ENCODE data around the gene FSTL3. TPM values are rescaled to one million over a fixed set of nuclear protein-coding genes. Genes with fewer than 3 reads are reported as not detected.
A peak's percentile ranks its signal among the peaks of the same experiment; 100 is the strongest.

FSTL3 gene
- total and polyA plus RNA-seq, 8 donors, result 7.6 to 145 (median 11.5) TPM

GRCh38 chr19:652467-653389 lies 23.5 kb upstream of the FSTL3 start:
- DNase-seq, result no peak
- ATAC-seq, result no peak
- Histone ChIP-seq H3K36me3 (peaks cover 0 to 88% of the 10 kb centered on the region in 2 donors), H3K9me3 (no peaks in the 10 kb centered on the region), H3K27me3 (no peaks in the 10 kb centered on the region), H3K4me1 (peaks cover 0 to 2% of the 10 kb centered on the region in 2 donors), H3K27ac (no peak overlapping the region), H3K4me3 (no peak overlapping the region)
- intact Hi-C loops (cut with DNase I), result no loop called here
- TF ChIP-seq CTCF (IDR thresholded peaks at IDR 0.05), result no peak

DNA sequence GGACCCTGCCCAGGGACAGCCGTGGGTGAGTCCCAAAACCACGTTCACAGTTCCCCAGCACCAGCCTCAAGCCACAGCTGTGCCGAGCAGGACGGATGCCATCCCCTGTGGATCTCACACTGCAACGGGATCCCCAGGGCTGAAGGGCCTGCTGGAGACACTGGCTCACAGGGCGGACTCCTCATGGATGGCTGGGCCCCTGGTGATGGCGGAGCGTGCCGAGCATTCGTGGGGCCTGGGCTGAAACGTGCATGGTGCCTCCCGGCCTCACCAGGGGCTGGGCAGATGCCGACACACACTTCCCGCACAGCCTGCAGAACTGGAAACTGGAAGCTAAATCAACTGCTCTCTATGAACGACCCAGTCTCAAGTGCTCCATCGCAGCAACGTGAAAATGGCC lies 22.8 kb upstream of the FSTL3 start:
- peaks cover 0 to 9% of the 10 kb centered on the region in 2 donors for H3K4me1 ChIP-seq
- no peaks in the 10 kb centered on the region for H3K9me3 ChIP-seq
- no peak for TF ChIP-seq CTCF (IDR thresholded peaks at IDR 0.05)
- H3K27ac ChIP-seq, result no peak overlapping the region
- no peak for ATAC-seq
- peaks cover 0 to 88% of the 10 kb centered on the region in 2 donors for H3K36me3 ChIP-seq
- intact Hi-C loops (cut with DNase I), result no loop called here
- no peak overlapping the region for H3K4me3 ChIP-seq
- no peak for DNase-seq
- no peaks in the 10 kb centered on the region for H3K27me3 ChIP-seq

GRCh38 chr19:655691-656090 lies 20.5 kb upstream of the FSTL3 start:
- Histone ChIP-seq H3K9me3 (no peaks in the 10 kb centered on the region), H3K4me1 (peaks cover 8 to 31% of the 10 kb centered on the region in 2 donors), H3K27me3 (no peaks in the 10 kb centered on the region), H3K4me3 (no peak overlapping the region), H3K36me3 (peaks cover 0 to 72% of the 10 kb centered on the region in 2 donors), H3K27ac (no peak overlapping the region)
- no peak for TF ChIP-seq CTCF (IDR thresholded peaks at IDR 0.05)
- intact Hi-C loops (cut with DNase I), result no loop called here
- DNase-seq, result peak in 1 of 4 donors; percentile 64
- ATAC-seq, result no peak

DNA sequence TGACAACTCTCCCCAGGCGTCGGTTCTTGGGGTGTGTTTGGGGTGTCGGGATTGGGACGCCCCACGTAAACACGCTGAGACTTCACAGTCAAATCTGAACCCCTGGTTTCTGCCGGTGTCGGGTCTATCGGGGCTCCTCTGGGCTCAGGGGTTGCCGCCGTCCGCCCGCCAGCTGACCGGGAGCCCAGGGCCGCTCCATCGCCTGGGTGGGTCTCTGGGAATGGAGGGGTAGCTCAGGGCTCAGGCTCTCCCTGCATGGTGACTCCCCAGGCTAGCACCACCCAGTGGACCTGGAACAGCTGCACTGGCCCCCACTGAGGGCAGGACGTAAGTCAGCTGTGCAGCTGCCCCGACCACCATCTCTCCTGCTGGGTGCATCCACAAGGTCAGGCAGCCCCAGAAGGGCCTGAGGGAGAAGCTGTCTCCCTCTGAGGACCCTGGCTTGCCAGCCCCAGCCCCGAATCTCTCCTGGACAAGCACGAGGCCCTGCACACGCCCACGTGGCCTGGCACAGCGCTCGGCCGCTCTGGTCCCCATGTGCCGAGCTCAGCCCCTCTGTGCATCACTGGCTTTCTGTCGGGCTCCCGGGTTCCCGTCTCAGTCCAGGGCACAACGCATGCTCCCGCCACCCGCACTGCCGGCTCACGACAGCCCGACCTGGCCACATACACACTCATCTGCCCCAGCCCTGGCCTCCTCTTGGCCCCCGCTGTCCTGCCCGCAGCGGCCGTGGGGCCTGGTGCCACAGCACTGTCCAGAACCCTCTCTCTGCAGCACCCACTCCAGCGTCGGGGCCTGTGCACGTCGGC lies 19.2 kb upstream of the FSTL3 start:
- no peak for TF ChIP-seq CTCF (IDR thresholded peaks at IDR 0.05)
- peaks cover 0 to 59% of the 10 kb centered on the region in 2 donors for H3K36me3 ChIP-seq
- H3K27ac ChIP-seq, result no peak overlapping the region
- H3K4me1 ChIP-seq, result peaks cover 21 to 44% of the 10 kb centered on the region in 2 donors
- H3K4me3 ChIP-seq, result no peak overlapping the region
- intact Hi-C loops (cut with DNase I), result no loop called here
- H3K9me3 ChIP-seq, result no peaks in the 10 kb centered on the region
- no peaks in the 10 kb centered on the region for H3K27me3 ChIP-seq
- DNase-seq (no peak), ATAC-seq (no peak)

GRCh38 chr19:657611-658010 lies 18.6 kb upstream of the FSTL3 start:
- no peak for ATAC-seq
- no peak for TF ChIP-seq CTCF (IDR thresholded peaks at IDR 0.05)
- Histone ChIP-seq H3K4me1 (peaks cover 21 to 50% of the 10 kb centered on the region in 2 donors), H3K9me3 (no peaks in the 10 kb centered on the region), H3K27ac (no peak overlapping the region), H3K36me3 (peaks cover 0 to 53% of the 10 kb centered on the region in 2 donors), H3K27me3 (no peaks in the 10 kb centered on the region), H3K4me3 (no peak overlapping the region)
- no peak for DNase-seq
- intact Hi-C loops (cut with DNase I), result no loop called here
